ENCODE data around the gene LSAMP.

DNA sequence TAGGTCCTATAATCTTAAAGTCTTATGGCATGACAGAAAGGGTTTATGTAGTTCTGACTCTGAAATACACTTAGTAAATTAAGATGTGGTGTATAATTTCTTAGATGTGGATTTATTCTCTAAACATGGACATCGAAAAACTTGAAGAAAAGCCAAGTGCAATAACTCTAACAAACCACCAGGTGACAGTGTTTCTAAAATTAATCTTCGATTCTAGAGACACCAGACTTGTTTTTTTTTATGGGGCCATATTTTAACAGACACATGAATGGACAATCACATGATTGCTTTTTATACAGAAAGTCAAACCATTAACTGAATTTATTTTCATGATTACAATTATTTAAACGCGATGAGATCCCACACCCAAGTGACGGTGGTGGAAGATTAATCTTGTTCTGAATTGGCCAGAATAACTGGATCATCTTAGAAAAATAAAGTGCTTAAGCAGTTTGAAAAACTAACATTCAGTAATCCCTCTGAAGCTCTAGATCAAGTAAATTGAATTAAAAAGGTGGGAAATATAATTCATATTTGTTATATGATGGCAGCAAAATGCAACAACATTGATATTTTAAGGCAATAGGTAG lies 305.1 kb downstream of the LSAMP start:
- TF ChIP-seq, protein P1, sequence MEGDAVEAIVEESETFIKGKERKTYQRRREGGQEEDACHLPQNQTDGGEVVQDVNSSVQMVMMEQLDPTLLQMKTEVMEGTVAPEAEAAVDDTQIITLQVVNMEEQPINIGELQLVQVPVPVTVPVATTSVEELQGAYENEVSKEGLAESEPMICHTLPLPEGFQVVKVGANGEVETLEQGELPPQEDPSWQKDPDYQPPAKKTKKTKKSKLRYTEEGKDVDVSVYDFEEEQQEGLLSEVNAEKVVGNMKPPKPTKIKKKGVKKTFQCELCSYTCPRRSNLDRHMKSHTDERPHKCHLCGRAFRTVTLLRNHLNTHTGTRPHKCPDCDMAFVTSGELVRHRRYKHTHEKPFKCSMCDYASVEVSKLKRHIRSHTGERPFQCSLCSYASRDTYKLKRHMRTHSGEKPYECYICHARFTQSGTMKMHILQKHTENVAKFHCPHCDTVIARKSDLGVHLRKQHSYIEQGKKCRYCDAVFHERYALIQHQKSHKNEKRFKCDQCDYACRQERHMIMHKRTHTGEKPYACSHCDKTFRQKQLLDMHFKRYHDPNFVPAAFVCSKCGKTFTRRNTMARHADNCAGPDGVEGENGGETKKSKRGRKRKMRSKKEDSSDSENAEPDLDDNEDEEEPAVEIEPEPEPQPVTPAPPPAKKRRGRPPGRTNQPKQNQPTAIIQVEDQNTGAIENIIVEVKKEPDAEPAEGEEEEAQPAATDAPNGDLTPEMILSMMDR (CRISPR knock-in tag; IDR thresholded peaks at IDR 0.05) = peak; percentile 55
- TF ChIP-seq, protein P2, sequence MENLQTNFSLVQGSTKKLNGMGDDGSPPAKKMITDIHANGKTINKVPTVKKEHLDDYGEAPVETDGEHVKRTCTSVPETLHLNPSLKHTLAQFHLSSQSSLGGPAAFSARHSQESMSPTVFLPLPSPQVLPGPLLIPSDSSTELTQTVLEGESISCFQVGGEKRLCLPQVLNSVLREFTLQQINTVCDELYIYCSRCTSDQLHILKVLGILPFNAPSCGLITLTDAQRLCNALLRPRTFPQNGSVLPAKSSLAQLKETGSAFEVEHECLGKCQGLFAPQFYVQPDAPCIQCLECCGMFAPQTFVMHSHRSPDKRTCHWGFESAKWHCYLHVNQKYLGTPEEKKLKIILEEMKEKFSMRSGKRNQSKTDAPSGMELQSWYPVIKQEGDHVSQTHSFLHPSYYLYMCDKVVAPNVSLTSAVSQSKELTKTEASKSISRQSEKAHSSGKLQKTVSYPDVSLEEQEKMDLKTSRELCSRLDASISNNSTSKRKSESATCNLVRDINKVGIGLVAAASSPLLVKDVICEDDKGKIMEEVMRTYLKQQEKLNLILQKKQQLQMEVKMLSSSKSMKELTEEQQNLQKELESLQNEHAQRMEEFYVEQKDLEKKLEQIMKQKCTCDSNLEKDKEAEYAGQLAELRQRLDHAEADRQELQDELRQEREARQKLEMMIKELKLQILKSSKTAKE (CRISPR knock-in tag; IDR thresholded peaks at IDR 0.05; ENCODE audit: borderline replicate concordance) = no peak
- TF ChIP-seq TAF1 (CRISPR knock-in tag; IDR thresholded peaks at IDR 0.05) (no peak), ZNF230 (CRISPR knock-in tag; IDR thresholded peaks at IDR 0.05) (no peak)

All from HepG2 (cell line).